AG10803 (cell line): ENCODE measurements around the gene MCOLN1.

Source experiments
- DNase-seq: peaks from one replicate; pipeline ENCODE4 v3.0.0; 2010; ENCODE audit warnings: low read depth
- H3K4me3 ChIP-seq: 2 replicates; pipeline ENCODE4 v1.5.1; 2011; ENCODE audit warnings: mild to moderate bottlenecking, low read length, control low read depth
- CTCF ChIP-seq: conservative IDR thresholded peaks from 2 replicates; pipeline ENCODE4 v1.5.1; 2011; ENCODE audit warnings: mild to moderate bottlenecking, low read length, control low read depth, inconsistent platforms

MCOLN1 gene

GRCh38 chr19:7507884-7508283, 14.5 kb upstream of the MCOLN1 start:
- peak; percentile 73 for DNase-seq
- H3K4me3 ChIP-seq, result no peak overlapping the region
- TF ChIP-seq CTCF, result no peak

- no peak for TF ChIP-seq CTCF
- no peak overlapping the region for H3K4me3 ChIP-seq
- no peak for DNase-seq
Observed at GRCh38 chr19:7509625-7510024, 12.8 kb upstream of the MCOLN1 start.

GRCh38 chr19:7512400-7512851, 10.0 kb upstream of the MCOLN1 start:
- TF ChIP-seq CTCF, result no peak
- no peak for DNase-seq
- no peak overlapping the region for H3K4me3 ChIP-seq

- no peak for TF ChIP-seq CTCF
- DNase-seq, result no peak
- no peak overlapping the region for H3K4me3 ChIP-seq
Observed at GRCh38 chr19:7513809-7514642, 8.4 kb upstream of the MCOLN1 start.

- no peak for TF ChIP-seq CTCF
- peak overlapping the region; percentile 64 for H3K4me3 ChIP-seq
- DNase-seq, result peak; percentile 12
Observed at GRCh38 chr19:7515110-7515644, 7.2 kb upstream of the MCOLN1 start.

GRCh38 chr19:7515645-7516151, 6.7 kb upstream of the MCOLN1 start, which contains the start of gene ZNF358:
Gene ZNF358, plus strand, starts transcription at chr19:7516103. Its CDS starts 3,140 bp downstream, at chr19:7519243.
- peak within 1 kb of the TSS; percentile 68 for H3K4me3 ChIP-seq
- DNase-seq, result peak; percentile 72
- TF ChIP-seq CTCF, result no peak
